Measurements from ENCODE around the gene PITPNC1.
"Not testable (repeated sequence)": the region's sequence is repeated elsewhere in the genome, so short reads cannot be mapped to it uniquely, and the experiment has no call there.

The PITPNC1 gene

GRCh38 chr17:67718325-67718941 lies 341.4 kb downstream of the PITPNC1 start:
- H3K4me3 ChIP-seq (replicated peaks in 1 of 2; ENCODE audit: low read depth in 2 of 2, low read length in 2 of 2) = peak overlapping the region; percentile 91 to 99
- TF ChIP-seq CTCF (IDR thresholded peaks at IDR 0.05; ENCODE audit: low read depth, low read length) = no peak
- peak; percentile 28 to 32 for DNase-seq (ENCODE audit: low read depth in 2 of 2)

- H3K4me3 ChIP-seq (replicated peaks in 1 of 2; ENCODE audit: low read depth in 2 of 2, low read length in 2 of 2) = no peak overlapping the region
- no peak for TF ChIP-seq CTCF (IDR thresholded peaks at IDR 0.05; ENCODE audit: low read depth, low read length)
- no peak for DNase-seq (ENCODE audit: low read depth in 2 of 2)
Observed at GRCh38 chr17:67725373-67725791, 348.3 kb downstream of the PITPNC1 start.

GRCh38 chr17:67725807-67726206 lies 348.7 kb downstream of the PITPNC1 start:
- no peak for DNase-seq (ENCODE audit: low read depth in 2 of 2)
- no peak overlapping the region for H3K4me3 ChIP-seq (replicated peaks in 1 of 2; ENCODE audit: low read depth in 2 of 2, low read length in 2 of 2)
- TF ChIP-seq CTCF (IDR thresholded peaks at IDR 0.05; ENCODE audit: low read depth, low read length) = no peak

GRCh38 chr17:67727152-67728039 lies 350.3 kb downstream of the PITPNC1 start:
- H3K4me3 ChIP-seq (replicated peaks in 1 of 2; ENCODE audit: low read depth in 2 of 2, low read length in 2 of 2); DNase-seq (ENCODE audit: low read depth in 2 of 2): not testable (repeated sequence)

- no peak overlapping the region for H3K4me3 ChIP-seq (replicated peaks in 1 of 2; ENCODE audit: low read depth in 2 of 2, low read length in 2 of 2)
- TF ChIP-seq CTCF (IDR thresholded peaks at IDR 0.05; ENCODE audit: low read depth, low read length) = no peak
- no peak for DNase-seq (ENCODE audit: low read depth in 2 of 2)
Observed at GRCh38 chr17:67729903-67730302, 352.8 kb downstream of the PITPNC1 start.

- no peak for TF ChIP-seq CTCF (IDR thresholded peaks at IDR 0.05; ENCODE audit: low read depth, low read length)
- no peak overlapping the region for H3K4me3 ChIP-seq (replicated peaks in 1 of 2; ENCODE audit: low read depth in 2 of 2, low read length in 2 of 2)
- DNase-seq (ENCODE audit: low read depth in 2 of 2) = no peak
Observed at GRCh38 chr17:67730731-67731130, 353.6 kb downstream of the PITPNC1 start.

- TF ChIP-seq CTCF (IDR thresholded peaks at IDR 0.05; ENCODE audit: low read depth, low read length) = no peak
- no peak for DNase-seq (ENCODE audit: low read depth in 2 of 2)
- H3K4me3 ChIP-seq (replicated peaks in 1 of 2; ENCODE audit: low read depth in 2 of 2, low read length in 2 of 2) = no peak overlapping the region
Observed at GRCh38 chr17:67733449-67733848, 356.4 kb downstream of the PITPNC1 start.

Data from cardiac fibroblast (primary cell).